Astrocyte (in vitro differentiated cells and primary cell): ENCODE results near the gene BPIFA2. TPM values are rescaled to one million over a fixed set of nuclear protein-coding genes. Genes with fewer than 3 reads are reported as not detected.

Experiments used
- DNase-seq: peaks from one replicate; pipeline ENCODE4 v3.0.0-alpha.2; 2010; ENCODE audit warnings: low read depth
- FAIRE-seq: peaks from 2 replicates; lab custom pipeline; 2011; peaks lifted over from hg19 to GRCh38; lab: Jason Lieb, UNC
- H2AFZ ChIP-seq: 2 replicates; pipeline ENCODE4 v1.6.0; 2012; ENCODE audit warnings: low read depth, low read length, inconsistent platforms
- H3K27ac ChIP-seq: 2 replicates; pipeline ENCODE4 v1.5.1; 2011; ENCODE audit warnings: low read depth, low read length, inconsistent platforms
- H3K27me3 ChIP-seq: 2 replicates; pipeline ENCODE4 v1.6.0; 2011; ENCODE audit warnings: low read length, inconsistent platforms; ENCODE audit not compliant: insufficient read depth
- H3K36me3 ChIP-seq: 2 replicates; pipeline ENCODE4 v1.5.1; 2011; ENCODE audit warnings: low read length, inconsistent platforms; ENCODE audit not compliant: insufficient read depth
- H3K4me1 ChIP-seq: 2 replicates; pipeline ENCODE4 v1.5.1; 2011; ENCODE audit warnings: low read length, inconsistent platforms; ENCODE audit not compliant: insufficient read depth
- H3K4me2 ChIP-seq: 2 replicates; pipeline ENCODE4 v1.6.0; 2012; ENCODE audit warnings: low read length, inconsistent platforms
- H3K4me3 ChIP-seq: 2 replicates; pipeline ENCODE4 v1.5.1; 2011; ENCODE audit warnings: low read depth, mild to moderate bottlenecking, low read length, inconsistent platforms; ENCODE audit not compliant: insufficient read depth
- H3K79me2 ChIP-seq: 2 replicates; pipeline ENCODE4 v1.6.0; 2012; ENCODE audit warnings: mild to moderate bottlenecking, low read length, inconsistent platforms; ENCODE audit not compliant: insufficient read depth
- H3K9ac ChIP-seq: 2 replicates; pipeline ENCODE4 v1.6.0; 2012; ENCODE audit warnings: mild to moderate bottlenecking, low read length, inconsistent platforms
- H3K9me3 ChIP-seq: 2 replicates; pipeline ENCODE4 v1.5.1; 2012; ENCODE audit warnings: low read depth, mild to moderate bottlenecking, low read length, inconsistent platforms; ENCODE audit not compliant: insufficient read depth
- H4K20me1 ChIP-seq: 2 replicates; pipeline ENCODE4 v1.6.0; 2012; ENCODE audit warnings: low read length, inconsistent platforms; ENCODE audit not compliant: insufficient read depth
- H3K27ac Mint-ChIP-seq: one replicate; pipeline ENCODE4 v1.8.0; 2021; ENCODE audit warnings: mild to moderate bottlenecking, mixed read lengths; ENCODE audit not compliant: unreplicated experiment
- H3K27me3 Mint-ChIP-seq: one replicate; pipeline ENCODE4 v1.8.0; 2021; ENCODE audit warnings: low read depth, mixed read lengths; ENCODE audit not compliant: unreplicated experiment
- H3K36me3 Mint-ChIP-seq: one replicate; pipeline ENCODE4 v1.8.0; 2021; ENCODE audit warnings: low read depth, mixed read lengths; ENCODE audit not compliant: unreplicated experiment
- H3K4me1 Mint-ChIP-seq: one replicate; pipeline ENCODE4 v1.8.0; 2021; ENCODE audit warnings: low read depth, mixed read lengths; ENCODE audit not compliant: unreplicated experiment
- H3K4me3 Mint-ChIP-seq: one replicate; pipeline ENCODE4 v1.8.0; 2021; ENCODE audit warnings: mild to moderate bottlenecking, moderate library complexity, mixed read lengths; ENCODE audit not compliant: unreplicated experiment
- H3K9me3 Mint-ChIP-seq: one replicate; pipeline ENCODE4 v1.8.0; 2021; ENCODE audit warnings: mild to moderate bottlenecking, mixed read lengths; ENCODE audit not compliant: unreplicated experiment
- EZH2 ChIP-seq: IDR thresholded peaks from 2 replicates; pipeline ENCODE4 v1.6.1; 2012; ENCODE audit warnings: mild to moderate bottlenecking, low read length, inconsistent platforms; ENCODE audit not compliant: insufficient read depth
- total RNA-seq: library from RNA; stranded (reverse); gene quantifications from 2 replicates; pipeline ENCODE4 v1.2.1, GENCODE V29; 2021
- TF ChIP-seq, protein P1 (sequence below): IDR thresholded peaks from 2 replicates; pipeline ENCODE4 v1.5.1; 2011; ENCODE audit warnings: low read depth, mild to moderate bottlenecking, inconsistent platforms, low read length, moderate library complexity; ENCODE audit not compliant: insufficient read depth

Gene BPIFA2
- total RNA-seq, 1 donor from 2014 or later = not detected

DNA sequence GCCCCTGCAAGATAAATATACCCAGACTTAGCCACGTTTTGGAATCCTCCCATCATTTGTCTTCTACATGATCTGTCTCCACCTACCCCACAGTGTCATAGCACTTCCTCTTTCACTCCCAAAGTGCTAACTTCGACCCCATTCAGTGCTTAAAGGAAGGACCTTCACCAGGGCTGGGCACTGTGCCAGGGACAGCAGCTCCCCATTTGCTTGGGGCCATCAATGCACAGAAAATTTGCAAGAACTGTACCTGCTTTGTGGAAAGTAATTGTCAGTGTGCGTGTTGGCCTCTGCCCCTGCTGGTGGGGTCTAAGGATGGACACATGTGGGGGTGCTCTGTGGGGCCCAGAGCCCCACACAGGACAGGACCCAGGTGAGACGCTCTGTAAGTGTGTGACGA is 5.2 kb upstream of the BPIFA2 start:
- no peak overlapping the region for H3K4me3 ChIP-seq
- no peaks in the 10 kb centered on the region for H3K9me3 ChIP-seq
- H3K79me2 ChIP-seq = no peaks in the 10 kb centered on the region
- FAIRE-seq = no peak
- no peaks in the 10 kb centered on the region for H3K4me1 ChIP-seq
- H3K36me3 ChIP-seq = no peaks in the 10 kb centered on the region
- Mint-ChIP-seq H3K27me3 (peaks cover 48% of the 10 kb centered on the region), H3K4me3 (no peak overlapping the region), H3K4me1 (no peaks in the 10 kb centered on the region), H3K27ac (no peak overlapping the region), H3K36me3 (no peaks in the 10 kb centered on the region), H3K9me3 (peaks cover 3% of the 10 kb centered on the region)
- no peaks in the 10 kb centered on the region for H4K20me1 ChIP-seq
- TF ChIP-seq EZH2 = no peak
- TF ChIP-seq, protein P1, sequence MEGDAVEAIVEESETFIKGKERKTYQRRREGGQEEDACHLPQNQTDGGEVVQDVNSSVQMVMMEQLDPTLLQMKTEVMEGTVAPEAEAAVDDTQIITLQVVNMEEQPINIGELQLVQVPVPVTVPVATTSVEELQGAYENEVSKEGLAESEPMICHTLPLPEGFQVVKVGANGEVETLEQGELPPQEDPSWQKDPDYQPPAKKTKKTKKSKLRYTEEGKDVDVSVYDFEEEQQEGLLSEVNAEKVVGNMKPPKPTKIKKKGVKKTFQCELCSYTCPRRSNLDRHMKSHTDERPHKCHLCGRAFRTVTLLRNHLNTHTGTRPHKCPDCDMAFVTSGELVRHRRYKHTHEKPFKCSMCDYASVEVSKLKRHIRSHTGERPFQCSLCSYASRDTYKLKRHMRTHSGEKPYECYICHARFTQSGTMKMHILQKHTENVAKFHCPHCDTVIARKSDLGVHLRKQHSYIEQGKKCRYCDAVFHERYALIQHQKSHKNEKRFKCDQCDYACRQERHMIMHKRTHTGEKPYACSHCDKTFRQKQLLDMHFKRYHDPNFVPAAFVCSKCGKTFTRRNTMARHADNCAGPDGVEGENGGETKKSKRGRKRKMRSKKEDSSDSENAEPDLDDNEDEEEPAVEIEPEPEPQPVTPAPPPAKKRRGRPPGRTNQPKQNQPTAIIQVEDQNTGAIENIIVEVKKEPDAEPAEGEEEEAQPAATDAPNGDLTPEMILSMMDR = no peak
- no peak for DNase-seq
- H2AFZ ChIP-seq = no peak overlapping the region
- no peak overlapping the region for H3K4me2 ChIP-seq
- H3K9ac ChIP-seq = no peak overlapping the region
- H3K27ac ChIP-seq = no peak overlapping the region
- no peaks in the 10 kb centered on the region for H3K27me3 ChIP-seq

DNA sequence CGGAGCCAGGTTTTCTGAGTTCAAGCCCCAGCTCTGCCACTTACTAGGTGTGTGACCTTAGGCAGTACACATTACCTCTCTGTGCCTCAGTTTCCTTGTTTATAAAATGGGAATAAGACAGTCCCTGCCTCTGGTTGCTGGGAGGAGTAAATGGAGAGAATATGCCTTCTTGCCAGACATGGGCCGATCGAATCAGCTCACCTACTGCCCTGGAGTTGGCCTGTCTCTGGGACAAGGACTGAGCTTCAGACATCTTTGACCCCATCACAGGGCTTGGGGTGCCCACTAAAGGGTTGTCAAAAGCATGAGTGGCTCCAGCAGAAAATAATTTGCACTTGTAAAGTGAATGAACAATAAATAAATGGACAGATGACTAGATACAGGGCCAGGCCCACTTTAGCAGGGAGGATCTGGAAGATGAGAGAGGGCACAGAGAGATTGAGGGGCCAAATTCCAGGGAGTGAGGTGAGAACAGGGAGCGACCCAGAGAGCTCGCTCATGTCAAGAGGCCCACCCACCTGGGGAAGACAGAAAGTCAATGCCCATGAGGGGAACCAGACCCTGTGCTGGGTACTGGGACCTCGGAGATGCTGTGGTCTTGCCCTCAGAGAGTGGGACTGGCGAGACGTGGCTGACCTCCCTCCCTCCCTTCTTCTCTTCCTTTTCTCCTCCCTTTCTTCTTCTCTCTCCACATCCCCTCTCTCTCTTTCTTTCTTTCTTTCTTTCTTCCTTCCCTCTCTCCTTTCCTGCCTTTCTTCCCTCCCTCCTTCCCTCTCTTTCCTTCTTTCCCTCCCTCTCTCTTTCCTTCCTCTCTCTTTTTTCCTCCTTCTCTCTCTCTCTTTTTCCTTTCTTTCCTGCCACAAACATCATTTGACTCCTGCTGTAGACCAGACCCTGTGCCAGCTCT is 3.9 kb upstream of the BPIFA2 start:
- Histone ChIP-seq H3K36me3 (no peaks in the 10 kb centered on the region), H3K9ac (no peak overlapping the region), H2AFZ (no peak overlapping the region), H3K79me2 (no peaks in the 10 kb centered on the region), H3K4me3 (no peak overlapping the region), H3K9me3 (no peaks in the 10 kb centered on the region), H3K4me2 (no peak overlapping the region), H3K27ac (no peak overlapping the region), H3K27me3 (no peaks in the 10 kb centered on the region), H3K4me1 (no peaks in the 10 kb centered on the region), H4K20me1 (no peaks in the 10 kb centered on the region)
- Mint-ChIP-seq H3K27me3 (peaks cover 44% of the 10 kb centered on the region), H3K27ac (no peak overlapping the region), H3K4me3 (no peak overlapping the region), H3K9me3 (peaks cover 5% of the 10 kb centered on the region), H3K36me3 (no peaks in the 10 kb centered on the region), H3K4me1 (no peaks in the 10 kb centered on the region)
- DNase-seq (no peak), FAIRE-seq (no peak)
- no peak for TF ChIP-seq EZH2
- TF ChIP-seq, protein P1 = no peak

DNA sequence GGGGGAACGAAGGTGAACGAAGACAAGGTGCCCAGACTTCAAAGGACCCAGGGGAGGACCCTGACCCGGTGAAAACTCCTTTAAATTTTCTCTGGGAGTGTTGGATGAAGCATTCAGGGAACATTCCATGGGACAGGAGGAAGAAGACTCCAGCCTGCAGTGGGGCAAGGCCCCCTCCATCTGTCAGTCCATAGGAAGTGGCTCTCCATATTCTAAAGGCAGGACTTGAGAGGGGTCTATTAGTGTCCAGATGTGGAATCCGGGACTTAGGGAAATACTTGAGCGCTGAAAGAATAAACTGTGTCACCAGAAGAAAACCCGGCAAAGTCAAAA is 3.2 kb upstream of the BPIFA2 start:
- Histone ChIP-seq H3K9me3 (no peaks in the 10 kb centered on the region), H3K4me1 (no peaks in the 10 kb centered on the region), H3K79me2 (no peaks in the 10 kb centered on the region), H2AFZ (no peak overlapping the region), H3K36me3 (no peaks in the 10 kb centered on the region), H3K27me3 (no peaks in the 10 kb centered on the region), H3K4me2 (no peak overlapping the region), H3K4me3 (no peak overlapping the region), H4K20me1 (no peaks in the 10 kb centered on the region), H3K9ac (no peak overlapping the region), H3K27ac (no peak overlapping the region)
- Mint-ChIP-seq H3K36me3 (no peaks in the 10 kb centered on the region), H3K4me3 (no peak overlapping the region), H3K9me3 (peaks cover 6% of the 10 kb centered on the region), H3K4me1 (no peaks in the 10 kb centered on the region), H3K27ac (no peak overlapping the region), H3K27me3 (peaks cover 42% of the 10 kb centered on the region)
- no peak for TF ChIP-seq EZH2
- TF ChIP-seq, protein P1 = no peak
- FAIRE-seq = no peak
- no peak for DNase-seq
